HCT116 (cell line): ENCODE data around the gene POU5F1. TPM values are rescaled to one million over a fixed set of nuclear protein-coding genes. Genes with fewer than 3 reads are reported as not detected.

Experiments
- ATAC-seq: fragments of 200-7000 bp; cut with Tn5 transposase; 2 replicates; pipeline ENCODE4 v1.9.1; 2020; ENCODE audit warnings: mild to moderate bottlenecking, moderate library complexity
- BruUV-seq: library from RNA; stranded (reverse); fragments of 400-500 nt; replicated peaks from 2 replicates; lab custom pipeline; 2021; lab: Mats Ljungman, UMichigan
- CTCF ChIA-PET: fragments of 300-600 bp; sonication (Branson Sonifier 250); formaldehyde crosslinking; loops from one replicate; lab custom pipeline; 2021; ENCODE audit warnings: antibody characterized with exemption; lab: Charles Lee
- POLR2A ChIA-PET: fragments of 300-600, 350-600 bp; sonication (Branson Sonifier 250); formaldehyde crosslinking; loops from one replicate; lab custom pipeline; 2021; ENCODE audit warnings: antibody characterized with exemption; lab: Charles Lee
- RAD21 ChIA-PET, 2 experiments: fragments of 300-600 bp; sonication (Branson Sonifier 250); formaldehyde crosslinking; loops; one replicate each; lab custom pipeline; 2023; ENCODE audit warnings: low total read pairs in 2 of 2; ENCODE audit not compliant: uncharacterized antibody in 2 of 2, unreplicated experiment in 2 of 2, low non-redundant PET in 1 of 2; lab: Charles Lee
- DNase-seq: peaks from one replicate; pipeline ENCODE4 v3.0.0-alpha.2; 2010; ENCODE audit warnings: low read depth, low spot score
- H2AFZ ChIP-seq: fragments of 200-600 bp; shearing (Covaris generic), sonication (generic); 2 replicates; pipeline ENCODE4 v1.6.1; 2017; ENCODE audit warnings: low read depth, mixed run types, mixed read lengths, antibody characterized with exemption, low read length; ENCODE audit not compliant: poor library complexity, severe bottlenecking
- H3K27ac ChIP-seq: 2 replicates; pipeline ENCODE4 v1.5.1; 2012; ENCODE audit warnings: low read depth, low read length
- H3K27me3 ChIP-seq: fragments of 200-600 bp; sonication (generic); 2 replicates; pipeline ENCODE4 v1.6.1; 2016; ENCODE audit warnings: mixed run types, low read length, mixed read lengths; ENCODE audit not compliant: insufficient read depth
- H3K36me3 ChIP-seq, 2 experiments: fragments of 200-500 bp in 1 of 2; fragments of 200-600 bp in 1 of 2; sonication (Bioruptor generic) in 1 of 2; sonication (generic) in 1 of 2; 2 replicates each; pipeline versions ENCODE4 v1.5.1 to v1.6.1; 2014 to 2016; ENCODE audit warnings: low read length in 2 of 2, inconsistent platforms in 1 of 2, mixed read lengths in 1 of 2, mixed run types in 1 of 2; ENCODE audit not compliant: insufficient read depth in 2 of 2, control insufficient read depth in 1 of 2
- H3K4me1 ChIP-seq, 2 experiments: fragments of 200-600 bp in 1 of 2; sonication (generic) in 1 of 2; 2 replicates each; pipeline versions ENCODE4 v1.5.1 to v1.6.1; 2012 to 2017; ENCODE audit warnings: low read length in 2 of 2, inconsistent platforms in 1 of 2, mild to moderate bottlenecking in 1 of 2, mixed read lengths in 1 of 2, mixed run types in 1 of 2, moderate library complexity in 1 of 2; ENCODE audit not compliant: insufficient read depth in 2 of 2, control insufficient read depth in 1 of 2
- H3K4me2 ChIP-seq: fragments of 200-600 bp; sonication (generic); 2 replicates; pipeline ENCODE4 v1.6.1; 2017; ENCODE audit warnings: mixed run types, low read length, mixed read lengths
- H3K4me3 ChIP-seq, 2 experiments: fragments of 200-600 bp in 1 of 2; sonication (generic) in 1 of 2; replicated peaks in 1 of 2; 2 replicates each; pipeline ENCODE4 v1.5.1; 2011 to 2016; ENCODE audit warnings: low read length in 2 of 2, control low read depth in 1 of 2, low read depth in 1 of 2, mild to moderate bottlenecking in 1 of 2, mixed read lengths in 1 of 2, mixed run types in 1 of 2
- H3K79me2 ChIP-seq: fragments of 200-600 bp; sonication (generic); 2 replicates; pipeline ENCODE4 v1.6.1; 2017; ENCODE audit warnings: mild to moderate bottlenecking, mixed run types, low read length, moderate library complexity, mixed read lengths; ENCODE audit not compliant: insufficient read depth
- H3K9ac ChIP-seq: fragments of 200-600 bp; sonication (generic); 2 replicates; pipeline ENCODE4 v1.6.1; 2016; ENCODE audit warnings: low read length, mixed read lengths
- H3K9me2 ChIP-seq: fragments of 200-600 bp; sonication (generic), shearing (Covaris generic); 2 replicates; pipeline ENCODE4 v1.6.1; 2017; ENCODE audit warnings: mixed run types, mild to moderate bottlenecking, moderate library complexity; ENCODE audit not compliant: insufficient read depth
- H3K9me3 ChIP-seq, 2 experiments: fragments of 200-500 bp in 1 of 2; fragments of 200-600 bp in 1 of 2; sonication (Bioruptor generic) in 1 of 2; sonication (generic) in 1 of 2; 2 replicates each; pipeline ENCODE4 v1.6.1; 2014 to 2017; ENCODE audit warnings: low read length in 2 of 2, mixed read lengths in 2 of 2, inconsistent platforms in 1 of 2, low read depth in 1 of 2, mild to moderate bottlenecking in 1 of 2, mixed run types in 1 of 2, moderate library complexity in 1 of 2; ENCODE audit not compliant: control insufficient read depth in 1 of 2, insufficient read depth in 1 of 2
- H4K20me1 ChIP-seq: fragments of 200-600 bp; sonication (generic), shearing (Covaris generic); 2 replicates; pipeline ENCODE4 v1.6.1; 2017; ENCODE audit warnings: mixed run types, mild to moderate bottlenecking, moderate library complexity; ENCODE audit not compliant: insufficient read depth
- CBX3 ChIP-seq: IDR thresholded peaks from 2 replicates; pipeline ENCODE4 v1.6.1; 2012; ENCODE audit warnings: low read depth
- CEBPB ChIP-seq: IDR thresholded peaks from 2 replicates; pipeline ENCODE4 v1.6.1; 2012; ENCODE audit warnings: low read depth
- EGR1 ChIP-seq: IDR thresholded peaks from 2 replicates; pipeline ENCODE4 v1.6.1; 2012; ENCODE audit warnings: low read depth
- ELF1 ChIP-seq: IDR thresholded peaks from 2 replicates; pipeline ENCODE4 v1.6.1; 2012; ENCODE audit warnings: low read depth, borderline replicate concordance
- POLR2A ChIP-seq: IDR thresholded peaks from 2 replicates; pipeline ENCODE4 v1.7.0; 2011; ENCODE audit warnings: borderline replicate concordance; ENCODE audit not compliant: insufficient read depth, insufficient read length; ENCODE audit errors: extremely low read depth
- RAD21 ChIP-seq: IDR thresholded peaks from 2 replicates; pipeline ENCODE4 v1.6.1; 2012; ENCODE audit warnings: low read depth, mild to moderate bottlenecking
- REST ChIP-seq: IDR thresholded peaks from 2 replicates; pipeline ENCODE4 v1.6.1; 2012; ENCODE audit warnings: low read depth
- SP1 ChIP-seq: IDR thresholded peaks from 2 replicates; pipeline ENCODE4 v1.6.1; 2012; ENCODE audit warnings: low read depth
- TCF7L2 ChIP-seq: IDR thresholded peaks from 2 replicates; pipeline ENCODE4 v1.7.0; 2011; ENCODE audit warnings: borderline replicate concordance, inconsistent platforms; ENCODE audit not compliant: insufficient read depth, insufficient read length; ENCODE audit errors: extremely low read depth
- YY1 ChIP-seq: IDR thresholded peaks from 2 replicates; pipeline ENCODE4 v1.6.1; 2011; ENCODE audit warnings: low read length, low read depth, moderate library complexity, mild to moderate bottlenecking; ENCODE audit not compliant: insufficient replicate concordance; ENCODE audit errors: extremely low read depth
- intact Hi-C: fragments of 100-400 bp; cut with micrococcal nuclease; formaldehyde crosslinking; loops from 2 replicates; pipeline ENCODE4 v1.10.0; 2022
- total RNA-seq: library from RNA; stranded (reverse); gene quantifications from one replicate; pipeline ENCODE4 v1.2.1, GENCODE V29; 2021; ENCODE audit not compliant: unreplicated experiment
- TF ChIP-seq, protein P1 (sequence below), 3 experiments: fragments of 200-600 bp in 1 of 3; sonication (generic) in 1 of 3; IDR thresholded peaks in 2 of 3; conservative IDR thresholded peaks in 1 of 3; 2 replicates each; pipeline ENCODE4 v1.5.1; 2012 to 2017; ENCODE audit warnings: low read depth in 2 of 3, low read length in 2 of 3, antibody characterized with exemption in 1 of 3, borderline replicate concordance in 1 of 3, control low read depth in 1 of 3, mild to moderate bottlenecking in 1 of 3, mixed read lengths in 1 of 3, mixed run types in 1 of 3, moderate library complexity in 1 of 3; ENCODE audit not compliant: insufficient read depth in 1 of 3

Gene POU5F1
- total RNA-seq, 1 experiment from 2014 or later, result 1.9 TPM

DNA sequence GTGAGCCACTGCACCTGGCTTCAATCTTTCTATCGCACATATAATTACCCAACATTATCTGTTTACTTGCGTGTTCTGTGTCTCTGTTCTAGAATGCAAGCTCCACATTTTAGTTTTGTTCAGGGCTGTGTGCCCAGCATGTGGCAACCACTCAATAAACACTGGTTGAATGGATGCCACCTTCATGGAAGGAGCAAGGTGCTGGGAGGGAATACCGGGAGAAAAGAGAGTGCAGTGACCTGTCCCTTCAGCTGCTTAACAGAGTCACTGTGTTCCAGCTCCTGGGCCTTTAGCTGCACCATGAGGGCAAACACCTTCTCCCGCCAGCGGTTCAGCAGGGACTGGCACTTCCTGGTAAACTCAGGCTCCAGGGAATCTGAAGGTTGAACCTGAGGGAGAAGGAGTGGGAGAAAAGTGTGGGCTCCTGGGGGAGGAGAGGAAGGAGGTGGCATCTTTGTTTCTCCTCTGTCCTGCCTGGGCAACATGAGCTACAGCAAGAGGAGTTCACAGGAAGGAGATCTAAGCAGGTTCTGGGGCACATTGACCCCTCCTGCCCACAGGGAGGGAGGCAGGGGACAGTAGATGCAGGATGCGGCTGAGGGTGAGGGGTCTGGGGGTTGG, 20.5 kb downstream of the POU5F1 start:
- RAD21 ChIA-PET, result no interaction called here
- POLR2A ChIA-PET, result no interaction called here
- Histone ChIP-seq H3K79me2 (no peaks in the 10 kb centered on the region), H3K4me3 (no peak overlapping the region), H3K4me2 (no peak overlapping the region), H3K9me3 (no peaks in the 10 kb centered on the region), H4K20me1 (no peaks in the 10 kb centered on the region), H2AFZ (no peak overlapping the region), H3K27ac (no peak overlapping the region), H3K36me3 (peaks cover 0 to 4% of the 10 kb centered on the region in 2 experiments; a peak in 2 of 4 replicates), H3K27me3 (no peaks in the 10 kb centered on the region), H3K4me1 (no peaks in the 10 kb centered on the region), H3K9ac (no peak overlapping the region), H3K9me2 (no peaks in the 10 kb centered on the region)
- no TSS peak for BruUV-seq
- DNase-seq, result no peak
- no peak for TF ChIP-seq TCF7L2
- no peak for TF ChIP-seq YY1
- no peak for TF ChIP-seq ELF1
- TF ChIP-seq, protein P1, sequence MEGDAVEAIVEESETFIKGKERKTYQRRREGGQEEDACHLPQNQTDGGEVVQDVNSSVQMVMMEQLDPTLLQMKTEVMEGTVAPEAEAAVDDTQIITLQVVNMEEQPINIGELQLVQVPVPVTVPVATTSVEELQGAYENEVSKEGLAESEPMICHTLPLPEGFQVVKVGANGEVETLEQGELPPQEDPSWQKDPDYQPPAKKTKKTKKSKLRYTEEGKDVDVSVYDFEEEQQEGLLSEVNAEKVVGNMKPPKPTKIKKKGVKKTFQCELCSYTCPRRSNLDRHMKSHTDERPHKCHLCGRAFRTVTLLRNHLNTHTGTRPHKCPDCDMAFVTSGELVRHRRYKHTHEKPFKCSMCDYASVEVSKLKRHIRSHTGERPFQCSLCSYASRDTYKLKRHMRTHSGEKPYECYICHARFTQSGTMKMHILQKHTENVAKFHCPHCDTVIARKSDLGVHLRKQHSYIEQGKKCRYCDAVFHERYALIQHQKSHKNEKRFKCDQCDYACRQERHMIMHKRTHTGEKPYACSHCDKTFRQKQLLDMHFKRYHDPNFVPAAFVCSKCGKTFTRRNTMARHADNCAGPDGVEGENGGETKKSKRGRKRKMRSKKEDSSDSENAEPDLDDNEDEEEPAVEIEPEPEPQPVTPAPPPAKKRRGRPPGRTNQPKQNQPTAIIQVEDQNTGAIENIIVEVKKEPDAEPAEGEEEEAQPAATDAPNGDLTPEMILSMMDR (IDR thresholded peaks at IDR 0.05 in 2 of 3, conservative IDR thresholded peaks at IDR 0.05 in 1 of 3; ENCODE audit: borderline replicate concordance in 1 of 3, insufficient read depth in 1 of 3, low read depth in 2 of 3, low read length in 2 of 3), result no peak
- CTCF ChIA-PET, result no interaction called here
- intact Hi-C loops, result no loop called here
- no peak for ATAC-seq

DNA sequence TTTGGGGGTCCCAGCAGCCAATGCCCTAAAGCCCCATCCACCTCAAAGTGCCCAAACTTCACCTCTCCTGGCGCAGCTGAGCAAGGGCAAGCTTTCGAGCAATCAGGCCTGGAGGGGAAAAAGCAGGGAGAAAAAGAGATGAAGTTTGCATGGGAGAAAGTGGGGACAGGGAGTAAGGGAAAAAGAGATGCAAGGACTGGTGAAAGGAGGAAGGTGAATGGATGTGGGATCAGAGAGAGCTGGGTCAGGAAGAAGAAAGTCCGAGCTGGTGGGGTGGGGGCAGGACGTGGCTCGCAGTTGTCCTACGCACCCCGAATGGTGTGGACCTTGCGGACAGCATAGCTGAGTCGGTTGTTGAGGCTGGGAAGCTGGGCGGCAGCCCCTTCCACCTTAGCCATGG, 25.1 kb downstream of the POU5F1 start:
- Histone ChIP-seq H3K27ac (no peak overlapping the region), H3K4me1 (no peaks in the 10 kb centered on the region), H3K36me3 (peaks cover 0 to 3% of the 10 kb centered on the region in 2 experiments; a peak in 1 of 4 replicates), H3K9me2 (no peaks in the 10 kb centered on the region), H3K4me2 (no peak overlapping the region), H4K20me1 (no peaks in the 10 kb centered on the region), H3K4me3 (no peak overlapping the region), H2AFZ (no peak overlapping the region), H3K27me3 (no peaks in the 10 kb centered on the region), H3K9ac (no peak overlapping the region), H3K9me3 (no peaks in the 10 kb centered on the region), H3K79me2 (no peaks in the 10 kb centered on the region)
- CTCF ChIA-PET, result no interaction called here
- BruUV-seq, result no TSS peak
- POLR2A ChIA-PET, result no interaction called here
- intact Hi-C loops, result no loop called here
- RAD21 ChIA-PET, result no interaction called here
- DNase-seq (no peak), ATAC-seq (no peak)
- TF ChIP-seq CEBPB, result no peak
- TF ChIP-seq CBX3, result no peak
- no peak for TF ChIP-seq SP1
- TF ChIP-seq, protein P1 (IDR thresholded peaks at IDR 0.05 in 2 of 3, conservative IDR thresholded peaks at IDR 0.05 in 1 of 3; ENCODE audit: borderline replicate concordance in 1 of 3, insufficient read depth in 1 of 3, low read depth in 2 of 3, low read length in 2 of 3), result no peak
- TF ChIP-seq REST, result no peak
- no peak for TF ChIP-seq ELF1
- no peak for TF ChIP-seq RAD21
- no peak for TF ChIP-seq POLR2A
- no peak for TF ChIP-seq EGR1
